Sigmoid colon (tissue), 7 donors: ENCODE data around the gene C12orf75. TPM values are rescaled to one million over a fixed set of nuclear protein-coding genes. Genes with fewer than 3 reads are reported as not detected.

Source experiments
- DNase-seq: peaks from one replicate; pipeline ENCODE4 v3.0.0-alpha.2; 2019
- H3K27ac ChIP-seq, 4 donors: fragments of 200-600 bp; sonication (generic); one replicate each; pipeline ENCODE4 v1.5.1; 2016 to 2019; ENCODE audit warnings: mild to moderate bottlenecking in 1 of 4
- H3K27me3 ChIP-seq, 3 donors: fragments of 200-600 bp; sonication (generic); one replicate each; pipeline ENCODE4 v1.5.1; 2019; ENCODE audit warnings: mild to moderate bottlenecking in 1 of 3
- H3K36me3 ChIP-seq, 4 donors: fragments of 200-600 bp; sonication (generic); one replicate each; pipeline ENCODE4 v1.5.1; 2016 to 2019
- H3K4me1 ChIP-seq, 4 donors: fragments of 200-600 bp; sonication (generic); one replicate each; pipeline ENCODE4 v1.5.1; 2017 to 2019
- H3K4me3 ChIP-seq, 4 donors: fragments of 200-600 bp; sonication (generic); one replicate each; pipeline ENCODE4 v1.5.1; 2017 to 2019; ENCODE audit warnings: mild to moderate bottlenecking in 2 of 4, moderate library complexity in 1 of 4
- H3K9me3 ChIP-seq, 4 donors: fragments of 200-600 bp in 3 of 4; sonication (generic) in 3 of 4; one replicate each; pipeline versions ENCODE4 v1.5.1 to v1.6.1; 2013 to 2019
- EP300 ChIP-seq, 4 donors: sonication (generic); formaldehyde crosslinking; IDR thresholded peaks; one replicate each; pipeline ENCODE4 v1.6.1; 2017; ENCODE audit warnings: antibody characterized with exemption in 4 of 4
- POLR2A ChIP-seq, 2 donors: fragments of 450-650 bp; IDR thresholded peaks; one replicate each; pipeline ENCODE4 v1.6.1; 2016; ENCODE audit warnings: antibody characterized with exemption in 2 of 2, mild to moderate bottlenecking in 2 of 2, moderate library complexity in 2 of 2
- POLR2AphosphoS5 ChIP-seq, 4 donors: sonication (generic); formaldehyde crosslinking; IDR thresholded peaks; one replicate each; pipeline ENCODE4 v1.6.1; 2017; ENCODE audit warnings: antibody characterized with exemption in 4 of 4
- WGBS, 2 donors: extraction: QIAGEN DNeasy Blood & Tissue Kit; methylation state at CpG; one replicate each; pipeline ENCODE4 v1.1.7; 2013; 5-methylcytosine and 5-hydroxymethylcytosine counted together
- intact Hi-C: fragments of 100-400 bp; cut with DNase I; formaldehyde crosslinking; loops from one replicate; pipeline ENCODE4 v1.15.1; 2023
- polyA plus RNA-seq, 3 donors: library from polyadenylated mRNA; stranded (reverse); fragments of 200-250 nt; gene quantifications; one replicate each; pipeline ENCODE4 v1.2.3, GENCODE V29; 2013
- total RNA-seq, 4 donors: library from RNA; depleted of rRNA; stranded (reverse); fragments of >200 nt; gene quantifications; one replicate each; pipeline ENCODE4 v1.1.0, GENCODE V29; 2016
- TF ChIP-seq, protein P1 (sequence below), 4 experiments: fragments of 450-650 bp in 3 of 4; fragments of 200-600 bp in 1 of 4; IDR thresholded peaks; one replicate each; pipeline ENCODE4 v1.5.1; 2016 to 2019; ENCODE audit warnings: antibody characterized with exemption in 4 of 4, mild to moderate bottlenecking in 3 of 4, moderate library complexity in 2 of 4
- donor health status: healthy with polysubstance abuse.
- donor health status: Bipolar disorder and iron deficiency.
- donor health status: healthy.

Gene C12orf75
- total and polyA plus RNA-seq, 7 donors = 1.6 to 310 (median 4.4) TPM

DNA sequence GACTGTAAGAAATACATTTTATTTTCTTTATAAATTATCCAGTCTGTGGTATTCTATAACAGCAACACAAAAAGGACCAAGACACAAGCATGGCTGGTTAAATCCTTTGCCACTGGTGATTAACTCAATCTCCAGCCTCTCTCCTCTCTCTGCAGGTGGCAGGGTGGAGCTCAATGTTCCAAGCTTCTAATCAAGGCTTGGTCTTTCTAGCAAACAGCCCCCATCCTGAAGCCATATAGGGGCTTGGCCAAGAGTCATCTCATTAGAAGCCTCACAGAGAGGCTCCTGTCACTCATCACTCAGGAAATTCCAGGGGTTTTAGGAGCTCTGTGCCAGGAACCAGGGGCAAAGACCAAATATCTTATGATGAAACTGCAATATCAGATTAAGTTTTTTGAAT, 12.0 kb downstream of the C12orf75 start:
- Histone ChIP-seq H3K4me1 (no peaks in the 10 kb centered on the region), H3K36me3 (no peaks in the 10 kb centered on the region)

DNA sequence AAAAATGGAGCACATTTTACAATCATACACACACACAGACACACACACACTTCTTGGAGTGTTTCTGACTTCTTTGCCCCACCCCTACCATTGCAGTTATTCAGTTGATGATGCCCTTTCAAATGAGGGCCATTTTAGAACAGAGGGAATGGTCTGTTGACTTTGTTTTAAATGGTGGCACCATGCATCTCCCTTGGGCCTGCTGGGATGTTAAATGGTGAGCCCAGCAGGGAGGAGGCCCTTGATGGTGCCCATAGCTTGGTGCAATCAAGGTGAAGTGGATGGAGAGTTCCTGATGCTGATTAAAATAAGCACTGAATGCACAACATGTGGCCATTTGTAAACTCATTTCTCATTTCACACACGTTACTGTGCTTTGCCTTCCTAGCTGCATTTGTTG, 13.3 kb downstream of the C12orf75 start:
- Histone ChIP-seq H3K4me1 (no peaks in the 10 kb centered on the region), H3K27me3 (no peaks in the 10 kb centered on the region), H3K27ac (no peak overlapping the region), H3K4me3 (no peak overlapping the region), H3K36me3 (no peaks in the 10 kb centered on the region), H3K9me3 (peaks cover 0 to 5% (median 2%) of the 10 kb centered on the region in 4 donors)
- TF ChIP-seq EP300 (IDR thresholded peaks at IDR 0.05) (no peak), POLR2AphosphoS5 (IDR thresholded peaks at IDR 0.05) (no peak), POLR2A (IDR thresholded peaks at IDR 0.05) (no peak)
- TF ChIP-seq, protein P1, sequence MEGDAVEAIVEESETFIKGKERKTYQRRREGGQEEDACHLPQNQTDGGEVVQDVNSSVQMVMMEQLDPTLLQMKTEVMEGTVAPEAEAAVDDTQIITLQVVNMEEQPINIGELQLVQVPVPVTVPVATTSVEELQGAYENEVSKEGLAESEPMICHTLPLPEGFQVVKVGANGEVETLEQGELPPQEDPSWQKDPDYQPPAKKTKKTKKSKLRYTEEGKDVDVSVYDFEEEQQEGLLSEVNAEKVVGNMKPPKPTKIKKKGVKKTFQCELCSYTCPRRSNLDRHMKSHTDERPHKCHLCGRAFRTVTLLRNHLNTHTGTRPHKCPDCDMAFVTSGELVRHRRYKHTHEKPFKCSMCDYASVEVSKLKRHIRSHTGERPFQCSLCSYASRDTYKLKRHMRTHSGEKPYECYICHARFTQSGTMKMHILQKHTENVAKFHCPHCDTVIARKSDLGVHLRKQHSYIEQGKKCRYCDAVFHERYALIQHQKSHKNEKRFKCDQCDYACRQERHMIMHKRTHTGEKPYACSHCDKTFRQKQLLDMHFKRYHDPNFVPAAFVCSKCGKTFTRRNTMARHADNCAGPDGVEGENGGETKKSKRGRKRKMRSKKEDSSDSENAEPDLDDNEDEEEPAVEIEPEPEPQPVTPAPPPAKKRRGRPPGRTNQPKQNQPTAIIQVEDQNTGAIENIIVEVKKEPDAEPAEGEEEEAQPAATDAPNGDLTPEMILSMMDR (IDR thresholded peaks at IDR 0.05) = no peak
- intact Hi-C loops = no loop called here
- DNase-seq = no peak
- 95 to 100% methylated on average over 1 of the region's 1 CpG for WGBS, 2 donors

More for the DNA sequence above, 12.0 kb downstream of the C12orf75 start:
- no peak overlapping the region for H3K27ac ChIP-seq
- no peak overlapping the region for H3K4me3 ChIP-seq
- no peak for TF ChIP-seq POLR2A (IDR thresholded peaks at IDR 0.05)
- no peak for TF ChIP-seq POLR2AphosphoS5 (IDR thresholded peaks at IDR 0.05)
- TF ChIP-seq, protein P1 (IDR thresholded peaks at IDR 0.05) = no peak
- no peak for TF ChIP-seq EP300 (IDR thresholded peaks at IDR 0.05)
- H3K9me3 ChIP-seq = peaks cover 0 to 5% (median 2%) of the 10 kb centered on the region in 4 donors
- intact Hi-C loops = no loop called here
- H3K27me3 ChIP-seq = no peaks in the 10 kb centered on the region
- no peak for DNase-seq

DNA sequence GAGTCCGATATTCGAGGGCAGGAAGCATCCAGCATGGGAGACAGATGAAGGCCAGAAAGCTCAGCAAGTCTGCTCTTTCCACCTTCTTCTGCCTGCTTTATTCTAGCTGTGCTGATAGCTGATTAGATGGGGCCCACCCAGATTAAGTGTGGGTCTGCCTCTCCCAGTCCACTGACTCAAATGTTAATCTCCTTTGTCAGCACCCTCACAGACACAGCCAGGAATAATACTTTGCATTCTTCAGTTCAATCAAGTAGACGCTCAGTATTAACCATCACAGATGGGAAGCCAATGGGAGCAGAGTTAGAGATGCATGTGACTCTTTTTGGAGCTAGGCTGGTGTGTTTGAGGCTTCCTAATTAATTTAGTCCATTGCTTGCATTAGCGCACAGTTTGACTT, 17.0 kb downstream of the C12orf75 start:
- H3K9me3 ChIP-seq = no peaks in the 10 kb centered on the region
- H3K27me3 ChIP-seq = no peaks in the 10 kb centered on the region
- H3K4me1 ChIP-seq = no peaks in the 10 kb centered on the region
- H3K36me3 ChIP-seq = no peaks in the 10 kb centered on the region
- no peak overlapping the region for H3K27ac ChIP-seq
- TF ChIP-seq POLR2AphosphoS5 (IDR thresholded peaks at IDR 0.05) = no peak
- TF ChIP-seq, protein P1 (IDR thresholded peaks at IDR 0.05) = no peak
- no peak for TF ChIP-seq EP300 (IDR thresholded peaks at IDR 0.05)
- WGBS, 2 donors = 85 to 96% methylated on average over 4 of the region's 4 CpGs
- intact Hi-C loops = no loop called here
- no peak for DNase-seq
- no peak overlapping the region for H3K4me3 ChIP-seq

DNA sequence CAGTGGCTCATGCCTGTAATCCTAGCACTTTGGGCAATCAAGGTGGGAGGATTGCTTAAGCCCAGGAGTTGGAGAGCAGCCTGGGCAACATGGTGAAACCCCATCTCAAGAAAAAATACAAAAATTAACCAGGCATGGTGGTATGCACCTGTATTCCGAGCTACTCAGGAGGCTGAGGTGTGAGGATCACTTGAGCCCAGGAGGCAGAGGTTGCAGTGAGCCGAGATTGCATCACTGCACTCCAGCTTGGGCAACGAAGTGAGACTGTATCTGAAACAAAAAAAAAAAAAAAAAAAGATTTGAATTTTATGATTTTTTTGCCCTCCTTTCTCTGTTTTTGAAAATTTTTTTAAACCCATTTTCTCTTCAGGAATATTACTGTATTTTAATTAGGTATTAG, 17.7 kb downstream of the C12orf75 start:
- WGBS, 2 donors = 91 to 96% methylated on average over 3 of the region's 3 CpGs
- DNase-seq = no peak
- Histone ChIP-seq H3K27me3 (no peaks in the 10 kb centered on the region), H3K4me3 (no peak overlapping the region), H3K4me1 (no peaks in the 10 kb centered on the region), H3K9me3 (no peaks in the 10 kb centered on the region), H3K36me3 (no peaks in the 10 kb centered on the region), H3K27ac (no peak overlapping the region)
- intact Hi-C loops = no loop called here
- TF ChIP-seq POLR2A (IDR thresholded peaks at IDR 0.05) (no peak), EP300 (IDR thresholded peaks at IDR 0.05) (no peak), POLR2AphosphoS5 (IDR thresholded peaks at IDR 0.05) (no peak)
- TF ChIP-seq, protein P1 (IDR thresholded peaks at IDR 0.05) = no peak

DNA sequence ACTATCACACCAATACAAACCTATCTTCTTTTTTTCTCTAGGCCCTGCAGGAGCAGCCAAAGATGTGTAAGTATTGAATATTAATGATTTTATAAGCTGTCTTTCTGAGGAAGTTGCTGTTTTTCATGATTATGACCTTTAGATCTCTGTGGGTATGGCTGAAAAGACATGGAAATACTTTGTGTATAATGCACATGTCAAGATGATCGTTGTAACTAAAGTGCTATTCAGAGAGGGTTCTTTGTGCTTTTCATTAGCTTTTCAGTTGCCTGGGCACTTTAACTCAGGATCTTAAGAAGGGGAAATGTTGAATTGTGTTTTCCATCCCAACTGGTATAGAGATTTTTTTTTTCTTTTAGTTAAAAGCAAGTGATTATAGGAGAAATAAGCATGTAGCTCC, 18.1 kb downstream of the C12orf75 start:
- no peak for DNase-seq
- Histone ChIP-seq H3K27me3 (no peaks in the 10 kb centered on the region), H3K27ac (no peak overlapping the region), H3K9me3 (no peaks in the 10 kb centered on the region), H3K36me3 (no peaks in the 10 kb centered on the region), H3K4me3 (no peak overlapping the region), H3K4me1 (no peaks in the 10 kb centered on the region)
- WGBS, 2 donors = 72 to 78% methylated on average over 1 of the region's 1 CpG
- TF ChIP-seq, protein P1 (IDR thresholded peaks at IDR 0.05) = no peak
- TF ChIP-seq EP300 (IDR thresholded peaks at IDR 0.05) = no peak
- no peak for TF ChIP-seq POLR2A (IDR thresholded peaks at IDR 0.05)
- TF ChIP-seq POLR2AphosphoS5 (IDR thresholded peaks at IDR 0.05) = no peak
- intact Hi-C loops = no loop called here
